ENCODE data around the gene NDUFAF2.
"Not testable (repeated sequence)": the region's sequence is repeated elsewhere in the genome, so short reads cannot be mapped to it uniquely, and the experiment has no call there.

NDUFAF2 gene

GRCh38 chr5:60961685-60962084 is 16.7 kb downstream of the NDUFAF2 start:
- Mint-ChIP-seq H3K9me3 (peaks cover 14% of the 10 kb centered on the region), H3K36me3 (ENCODE audit: low read depth) (peaks cover 22% of the 10 kb centered on the region)
- no peak for DNase-seq

GRCh38 chr5:60972231-60972630 is 27.2 kb downstream of the NDUFAF2 start:
- H3K27ac Mint-ChIP-seq: peak overlapping the region; percentile 67
- ATAC-seq (peak; percentile 99), DNase-seq (peak; percentile 24)
- H3K36me3 Mint-ChIP-seq (ENCODE audit: low read depth): peaks cover 42% of the 10 kb centered on the region
- no peak overlapping the region for H3K4me3 Mint-ChIP-seq
- H3K27me3 Mint-ChIP-seq: no peaks in the 10 kb centered on the region
- peaks cover 22% of the 10 kb centered on the region for H3K4me1 Mint-ChIP-seq
- H3K9me3 Mint-ChIP-seq: peaks cover 38% of the 10 kb centered on the region

More at GRCh38 chr5:60961685-60962084, 16.7 kb downstream of the NDUFAF2 start:
- no peak overlapping the region for H3K27ac Mint-ChIP-seq
- peaks cover 18% of the 10 kb centered on the region for H3K4me1 Mint-ChIP-seq
- ATAC-seq: no peak
- H3K27me3 Mint-ChIP-seq: no peaks in the 10 kb centered on the region
- H3K4me3 Mint-ChIP-seq: no peak overlapping the region

GRCh38 chr5:60977956-60978737 is 33.1 kb downstream of the NDUFAF2 start:
- H3K36me3 Mint-ChIP-seq (ENCODE audit: low read depth): peaks cover 50% of the 10 kb centered on the region
- peaks cover 13% of the 10 kb centered on the region for H3K4me1 Mint-ChIP-seq
- DNase-seq (no peak), ATAC-seq (no peak)
- H3K27ac Mint-ChIP-seq: no peak overlapping the region
- no peaks in the 10 kb centered on the region for H3K27me3 Mint-ChIP-seq
- no peak overlapping the region for H3K4me3 Mint-ChIP-seq
- H3K9me3 Mint-ChIP-seq: peaks cover 29% of the 10 kb centered on the region

GRCh38 chr5:60978968-60979367 is 34.0 kb downstream of the NDUFAF2 start:
- ATAC-seq (no peak), DNase-seq (no peak)
- Mint-ChIP-seq H3K27ac (no peak overlapping the region), H3K36me3 (ENCODE audit: low read depth) (peaks cover 51% of the 10 kb centered on the region), H3K4me3 (no peak overlapping the region), H3K4me1 (peaks cover 8% of the 10 kb centered on the region), H3K9me3 (peaks cover 29% of the 10 kb centered on the region), H3K27me3 (no peaks in the 10 kb centered on the region)

- no peak for ATAC-seq
These were observed 35.5 kb downstream of the NDUFAF2 start for GRCh38 chr5:60980511-60980910.

GRCh38 chr5:60982127-60982526 is 37.1 kb downstream of the NDUFAF2 start:
- H3K27me3 Mint-ChIP-seq, H3K27ac Mint-ChIP-seq, DNase-seq, H3K4me3 Mint-ChIP-seq, H3K4me1 Mint-ChIP-seq, ATAC-seq: not testable (repeated sequence)
- Mint-ChIP-seq H3K9me3 (peaks cover 45% of the 10 kb centered on the region), H3K36me3 (ENCODE audit: low read depth) (peaks cover 59% of the 10 kb centered on the region)

More at GRCh38 chr5:60980511-60980910, 35.5 kb downstream of the NDUFAF2 start:
- peaks cover 49% of the 10 kb centered on the region for H3K36me3 Mint-ChIP-seq (ENCODE audit: low read depth)
- H3K9me3 Mint-ChIP-seq: peaks cover 36% of the 10 kb centered on the region
- no peaks in the 10 kb centered on the region for H3K27me3 Mint-ChIP-seq
- no peak overlapping the region for H3K4me3 Mint-ChIP-seq
- H3K4me1 Mint-ChIP-seq: peaks cover 3% of the 10 kb centered on the region
- H3K27ac Mint-ChIP-seq: no peak overlapping the region
- no peak for DNase-seq

- Mint-ChIP-seq H3K9me3 (peaks cover 56% of the 10 kb centered on the region), H3K4me3 (no peak overlapping the region), H3K27me3 (no peaks in the 10 kb centered on the region), H3K4me1 (peaks cover 9% of the 10 kb centered on the region), H3K27ac (no peak overlapping the region), H3K36me3 (ENCODE audit: low read depth) (peaks cover 70% of the 10 kb centered on the region)
- no peak for DNase-seq
- ATAC-seq: no peak
These were observed 44.8 kb downstream of the NDUFAF2 start for GRCh38 chr5:60989790-60990189.

- no peak for ATAC-seq
- Mint-ChIP-seq H3K36me3 (ENCODE audit: low read depth) (peaks cover 45% of the 10 kb centered on the region), H3K4me1 (peaks cover 29% of the 10 kb centered on the region), H3K27ac (no peak overlapping the region), H3K4me3 (no peak overlapping the region), H3K27me3 (no peaks in the 10 kb centered on the region), H3K9me3 (peaks cover 37% of the 10 kb centered on the region)
- DNase-seq: no peak
These were observed 47.9 kb downstream of the NDUFAF2 start for GRCh38 chr5:60992871-60993270.

- DNase-seq (no peak), ATAC-seq (no peak)
- no peak overlapping the region for H3K4me3 Mint-ChIP-seq
- peaks cover 33% of the 10 kb centered on the region for H3K9me3 Mint-ChIP-seq
- peaks cover 29% of the 10 kb centered on the region for H3K4me1 Mint-ChIP-seq
- no peaks in the 10 kb centered on the region for H3K27me3 Mint-ChIP-seq
- H3K27ac Mint-ChIP-seq: no peak overlapping the region
- peaks cover 40% of the 10 kb centered on the region for H3K36me3 Mint-ChIP-seq (ENCODE audit: low read depth)
These were observed 48.4 kb downstream of the NDUFAF2 start for GRCh38 chr5:60993425-60993824.

GRCh38 chr5:60993875-60994571 is 49.0 kb downstream of the NDUFAF2 start:
- Mint-ChIP-seq H3K36me3 (ENCODE audit: low read depth) (peaks cover 37% of the 10 kb centered on the region), H3K9me3 (peaks cover 29% of the 10 kb centered on the region), H3K27me3 (no peaks in the 10 kb centered on the region), H3K4me3 (no peak overlapping the region), H3K27ac (no peak overlapping the region), H3K4me1 (peaks cover 29% of the 10 kb centered on the region)
- DNase-seq (no peak), ATAC-seq (no peak)

- no peaks in the 10 kb centered on the region for H3K27me3 Mint-ChIP-seq
- no peak for ATAC-seq
- H3K4me1 Mint-ChIP-seq: peaks cover 29% of the 10 kb centered on the region
- no peak for DNase-seq
- peaks cover 27% of the 10 kb centered on the region for H3K36me3 Mint-ChIP-seq (ENCODE audit: low read depth)
- no peak overlapping the region for H3K4me3 Mint-ChIP-seq
- no peak overlapping the region for H3K27ac Mint-ChIP-seq
- H3K9me3 Mint-ChIP-seq: peaks cover 19% of the 10 kb centered on the region
These were observed 51.4 kb downstream of the NDUFAF2 start for GRCh38 chr5:60996368-60996767.

GRCh38 chr5:60997721-60998120 is 52.7 kb downstream of the NDUFAF2 start:
- Mint-ChIP-seq H3K4me1 (peaks cover 29% of the 10 kb centered on the region), H3K27me3 (no peaks in the 10 kb centered on the region), H3K36me3 (ENCODE audit: low read depth) (peaks cover 14% of the 10 kb centered on the region), H3K9me3 (peaks cover 8% of the 10 kb centered on the region), H3K27ac (no peak overlapping the region), H3K4me3 (no peak overlapping the region)
- ATAC-seq: no peak
- DNase-seq: no peak

- DNase-seq (no peak), ATAC-seq (no peak)
- H3K9me3 Mint-ChIP-seq: peaks cover 4% of the 10 kb centered on the region
- peaks cover 5% of the 10 kb centered on the region for H3K36me3 Mint-ChIP-seq (ENCODE audit: low read depth)
- H3K27me3 Mint-ChIP-seq: no peaks in the 10 kb centered on the region
- peaks cover 16% of the 10 kb centered on the region for H3K4me1 Mint-ChIP-seq
- no peak overlapping the region for H3K27ac Mint-ChIP-seq
- H3K4me3 Mint-ChIP-seq: no peak overlapping the region
These were observed 55.9 kb downstream of the NDUFAF2 start for GRCh38 chr5:61000887-61001286.

- peaks cover 5% of the 10 kb centered on the region for H3K36me3 Mint-ChIP-seq (ENCODE audit: low read depth)
- H3K4me3 Mint-ChIP-seq: no peak overlapping the region
- peaks cover 8% of the 10 kb centered on the region for H3K4me1 Mint-ChIP-seq
- no peak overlapping the region for H3K27ac Mint-ChIP-seq
- no peaks in the 10 kb centered on the region for H3K27me3 Mint-ChIP-seq
- peaks cover 4% of the 10 kb centered on the region for H3K9me3 Mint-ChIP-seq
- no peak for ATAC-seq
- DNase-seq: no peak
These were observed 56.6 kb downstream of the NDUFAF2 start for GRCh38 chr5:61001647-61002046.

Data from activated naive CD8-positive, alpha-beta T cell treated with anti-CD3 and anti-CD28 coated beads, Interleukin-2, amount 50 U/mL, for 24 hours (primary cell).